Kidney epithelial cell (primary cell): ENCODE results near the gene NRP1. TPM values are rescaled to one million over a fixed set of nuclear protein-coding genes. Genes with fewer than 3 reads are reported as not detected.
A peak's percentile ranks its signal among the peaks of the same experiment; 100 is the strongest.

Experiments used
- DNase-seq: peaks from one replicate; pipeline ENCODE4 v3.0.0-alpha.2; 2010; ENCODE audit warnings: low read depth
- H3K27me3 ChIP-seq: 2 replicates; pipeline ENCODE4 v1.6.0; 2011; ENCODE audit warnings: low read length; ENCODE audit not compliant: control insufficient read depth, insufficient read depth
- H3K36me3 ChIP-seq: 2 replicates; pipeline ENCODE4 v1.5.1; 2011; ENCODE audit warnings: low read length; ENCODE audit not compliant: control insufficient read depth, insufficient read depth
- H3K4me3 ChIP-seq: 2 replicates; pipeline ENCODE4 v1.5.1; 2011; ENCODE audit warnings: low read depth, mild to moderate bottlenecking, control low read depth, low read length
- total RNA-seq: library from RNA; depleted of rRNA; stranded (reverse); fragments of >200 nt; gene quantifications from 2 replicates; pipeline ENCODE4 v1.2.3, GENCODE V29; 2015
- TF ChIP-seq, protein P1 (sequence below): IDR thresholded peaks from 2 replicates; pipeline ENCODE4 v1.5.1; 2011; ENCODE audit warnings: mild to moderate bottlenecking, moderate library complexity, low read length, control low read depth, inconsistent platforms; ENCODE audit not compliant: insufficient read depth, poor library complexity, severe bottlenecking

Gene NRP1
- total RNA-seq, 1 donor from 2014 or later, result 72.6 TPM

- TF ChIP-seq, protein P1, sequence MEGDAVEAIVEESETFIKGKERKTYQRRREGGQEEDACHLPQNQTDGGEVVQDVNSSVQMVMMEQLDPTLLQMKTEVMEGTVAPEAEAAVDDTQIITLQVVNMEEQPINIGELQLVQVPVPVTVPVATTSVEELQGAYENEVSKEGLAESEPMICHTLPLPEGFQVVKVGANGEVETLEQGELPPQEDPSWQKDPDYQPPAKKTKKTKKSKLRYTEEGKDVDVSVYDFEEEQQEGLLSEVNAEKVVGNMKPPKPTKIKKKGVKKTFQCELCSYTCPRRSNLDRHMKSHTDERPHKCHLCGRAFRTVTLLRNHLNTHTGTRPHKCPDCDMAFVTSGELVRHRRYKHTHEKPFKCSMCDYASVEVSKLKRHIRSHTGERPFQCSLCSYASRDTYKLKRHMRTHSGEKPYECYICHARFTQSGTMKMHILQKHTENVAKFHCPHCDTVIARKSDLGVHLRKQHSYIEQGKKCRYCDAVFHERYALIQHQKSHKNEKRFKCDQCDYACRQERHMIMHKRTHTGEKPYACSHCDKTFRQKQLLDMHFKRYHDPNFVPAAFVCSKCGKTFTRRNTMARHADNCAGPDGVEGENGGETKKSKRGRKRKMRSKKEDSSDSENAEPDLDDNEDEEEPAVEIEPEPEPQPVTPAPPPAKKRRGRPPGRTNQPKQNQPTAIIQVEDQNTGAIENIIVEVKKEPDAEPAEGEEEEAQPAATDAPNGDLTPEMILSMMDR, result no peak
- no peaks in the 10 kb centered on the region for H3K27me3 ChIP-seq
- peak overlapping the region; percentile 95 for H3K4me3 ChIP-seq
- no peaks in the 10 kb centered on the region for H3K36me3 ChIP-seq
- peak; percentile 55 for DNase-seq
Measured at GRCh38 chr10:33335801-33336581, 1.5 kb upstream of the NRP1 start.

DNA sequence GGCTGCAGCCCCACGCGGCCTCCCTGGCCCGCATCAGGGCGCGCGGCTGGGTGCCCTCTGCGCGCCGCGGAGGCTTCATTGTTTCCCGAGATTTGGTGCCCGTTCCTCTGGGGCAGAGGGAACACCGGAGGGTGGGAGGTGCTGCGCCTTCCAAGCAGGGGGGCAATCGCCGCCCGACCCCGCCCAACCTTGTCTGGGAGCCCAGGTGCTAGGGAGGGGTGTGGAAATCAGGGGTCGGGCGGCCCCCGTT is 1.0 kb upstream of the NRP1 start:
- TF ChIP-seq, protein P1, result no peak
- Histone ChIP-seq H3K4me3 (peak overlapping the region; percentile 95), H3K27me3 (no peaks in the 10 kb centered on the region), H3K36me3 (no peaks in the 10 kb centered on the region)
- DNase-seq, result no peak

DNA sequence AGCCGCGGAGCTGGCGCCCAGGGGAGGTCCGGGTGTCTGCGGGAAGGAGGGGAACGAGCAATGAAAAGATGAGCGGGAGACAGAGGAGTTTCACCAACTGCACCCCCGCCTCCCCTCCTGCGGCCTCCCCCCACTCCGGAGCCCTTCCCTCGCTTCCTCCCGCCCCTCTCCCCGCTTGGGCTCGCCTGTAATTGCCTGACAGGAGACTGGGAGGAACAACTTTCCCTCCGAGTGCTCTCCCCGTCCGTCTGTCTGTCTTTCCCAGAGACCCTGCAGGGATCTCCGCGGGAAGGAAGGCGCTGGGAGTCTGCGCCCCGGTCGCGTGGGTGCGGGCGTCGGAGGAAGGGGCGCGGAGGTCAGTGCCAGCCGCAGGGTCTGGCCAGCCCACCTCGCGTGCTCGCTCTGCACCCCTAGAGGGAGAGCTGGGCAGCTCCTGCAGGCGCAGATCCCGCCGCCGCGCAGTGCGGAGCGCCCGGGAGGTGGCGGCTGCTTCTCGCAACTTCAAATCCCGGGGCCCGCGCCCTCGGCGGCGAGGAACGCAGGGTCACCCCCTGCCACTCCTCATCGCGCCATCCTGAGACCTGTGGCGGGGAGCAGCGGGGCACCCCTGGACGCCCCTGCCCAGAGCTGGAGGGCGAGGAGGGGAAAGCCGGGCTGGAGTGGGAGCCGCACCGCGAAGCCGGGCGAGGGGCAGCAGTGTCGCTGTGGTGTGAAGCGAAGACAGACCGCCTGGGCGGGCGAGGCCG is 511 bp upstream of the NRP1 start:
- TF ChIP-seq, protein P1, result peak; percentile 68
- H3K4me3 ChIP-seq, result peak overlapping the region; percentile 95
- H3K27me3 ChIP-seq, result no peaks in the 10 kb centered on the region
- H3K36me3 ChIP-seq, result no peaks in the 10 kb centered on the region
- no peak for DNase-seq

DNA sequence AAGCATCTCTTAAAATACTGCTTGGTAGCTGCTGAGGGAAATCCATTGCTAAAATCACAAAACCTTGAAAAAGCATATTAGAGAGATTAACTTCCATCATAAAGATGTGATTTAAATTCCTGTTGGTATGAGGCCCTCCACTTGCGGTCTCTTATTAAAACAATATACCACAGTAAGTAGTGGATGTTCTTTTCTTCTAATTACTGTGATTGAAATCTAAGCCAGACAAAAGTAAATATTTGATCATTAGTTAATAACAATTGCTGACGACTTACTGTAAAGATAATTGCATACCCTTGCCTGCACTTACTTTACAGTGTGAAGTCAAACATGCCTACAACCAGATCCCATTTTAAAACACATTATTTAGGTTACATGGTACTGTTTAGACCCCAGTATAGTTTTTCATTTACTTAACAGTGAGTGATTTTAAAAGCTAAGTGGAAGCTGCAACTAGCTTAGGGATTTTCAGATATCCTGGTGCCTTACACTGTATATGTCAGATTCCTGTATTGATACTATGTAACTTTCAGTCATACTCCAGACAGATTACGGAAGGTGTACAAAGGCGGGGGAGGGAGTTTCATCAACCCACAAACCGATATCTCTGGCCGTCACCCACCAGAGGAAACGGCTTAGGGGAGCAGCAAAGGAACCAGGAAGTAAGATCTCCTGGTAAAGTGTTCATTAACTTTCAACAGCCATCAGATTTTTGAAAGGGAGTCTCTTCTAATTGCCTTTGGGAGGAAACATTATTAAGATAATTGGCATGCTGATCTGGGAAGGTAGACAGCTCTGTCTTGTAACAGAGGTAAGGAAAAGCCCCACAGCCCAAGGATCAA is 986 bp downstream of the NRP1 start:
- no peak for DNase-seq
- no peaks in the 10 kb centered on the region for H3K27me3 ChIP-seq
- TF ChIP-seq, protein P1, result no peak
- no peaks in the 10 kb centered on the region for H3K36me3 ChIP-seq
- H3K4me3 ChIP-seq, result peak overlapping the region; percentile 95

- TF ChIP-seq, protein P1, result no peak
- no peak for DNase-seq
- H3K36me3 ChIP-seq, result no peaks in the 10 kb centered on the region
- peak overlapping the region; percentile 95 for H3K4me3 ChIP-seq
- no peaks in the 10 kb centered on the region for H3K27me3 ChIP-seq
Measured at GRCh38 chr10:33332183-33333065, 2.0 kb downstream of the NRP1 start.
